GM19468 (cell line): ENCODE data around the gene TOR3A.
A peak's percentile ranks its signal among the peaks of the same experiment; 100 is the strongest.
"Not testable (repeated sequence)": the region's sequence is repeated elsewhere in the genome, so short reads cannot be mapped to it uniquely, and the experiment has no call there.

Experiments
- ATAC-seq: cut with Tn5 transposase; IDR thresholded peaks from one replicate; pipeline ENCODE4 v1.9.1; 2021; ENCODE audit warnings: mild to moderate bottlenecking, moderate library complexity, moderate number of reproducible peaks; ENCODE audit not compliant: unreplicated experiment; ENCODE audit errors: extremely low read depth

The TOR3A gene

DNA sequence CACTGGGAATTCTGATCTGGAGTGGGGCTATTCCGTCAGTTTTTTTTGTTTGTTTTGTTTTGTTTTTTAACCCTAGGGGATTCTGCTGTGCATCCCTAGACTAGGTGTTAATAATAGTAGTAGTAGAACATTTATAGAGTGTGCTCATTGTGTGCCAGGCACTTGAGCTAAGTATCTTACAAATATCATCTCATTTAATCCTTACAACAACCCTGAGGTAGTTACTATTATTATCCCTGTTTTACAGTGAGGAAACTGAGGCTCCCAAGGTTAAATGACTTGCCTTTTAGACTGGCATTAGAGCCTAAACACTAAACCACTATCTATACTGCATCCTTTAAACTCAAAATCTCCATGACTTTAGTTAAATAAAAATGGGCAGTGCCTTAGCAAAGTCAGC is 22.1 kb downstream of the TOR3A start:
- ATAC-seq: no peak

DNA sequence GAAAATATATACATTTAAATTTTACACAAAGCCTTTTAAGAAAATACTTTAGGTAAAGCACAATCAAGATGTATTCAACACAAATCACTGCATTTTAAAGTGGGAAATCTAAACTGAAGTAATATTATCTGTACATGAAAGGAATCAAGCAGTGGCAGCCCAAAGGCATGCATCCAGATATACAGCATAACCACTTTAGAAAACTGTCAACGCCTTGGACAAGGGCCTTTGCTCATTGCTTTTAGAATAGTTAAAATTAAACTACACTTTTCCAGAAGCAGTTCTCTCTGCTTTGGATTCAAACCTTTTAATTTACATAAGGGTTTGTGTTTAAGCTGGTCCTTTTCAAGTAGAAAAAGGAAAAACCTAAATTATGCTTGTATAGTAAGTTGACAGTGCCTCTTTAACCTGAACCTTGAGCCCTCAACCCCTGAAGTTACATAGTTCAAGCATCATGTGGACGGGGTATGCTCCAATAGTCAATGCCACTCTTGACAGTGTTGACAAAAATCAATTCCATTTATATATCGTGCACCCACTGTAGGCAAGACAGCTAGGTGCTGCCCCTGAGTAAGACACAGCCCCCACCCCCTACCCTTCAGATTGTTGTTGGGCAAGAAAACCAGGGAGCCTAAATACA is 22.9 kb downstream of the TOR3A start:
- ATAC-seq: no peak

- ATAC-seq: no peak
These were observed 23.5 kb downstream of the TOR3A start for GRCh38 chr1:179105393-179105792.

DNA sequence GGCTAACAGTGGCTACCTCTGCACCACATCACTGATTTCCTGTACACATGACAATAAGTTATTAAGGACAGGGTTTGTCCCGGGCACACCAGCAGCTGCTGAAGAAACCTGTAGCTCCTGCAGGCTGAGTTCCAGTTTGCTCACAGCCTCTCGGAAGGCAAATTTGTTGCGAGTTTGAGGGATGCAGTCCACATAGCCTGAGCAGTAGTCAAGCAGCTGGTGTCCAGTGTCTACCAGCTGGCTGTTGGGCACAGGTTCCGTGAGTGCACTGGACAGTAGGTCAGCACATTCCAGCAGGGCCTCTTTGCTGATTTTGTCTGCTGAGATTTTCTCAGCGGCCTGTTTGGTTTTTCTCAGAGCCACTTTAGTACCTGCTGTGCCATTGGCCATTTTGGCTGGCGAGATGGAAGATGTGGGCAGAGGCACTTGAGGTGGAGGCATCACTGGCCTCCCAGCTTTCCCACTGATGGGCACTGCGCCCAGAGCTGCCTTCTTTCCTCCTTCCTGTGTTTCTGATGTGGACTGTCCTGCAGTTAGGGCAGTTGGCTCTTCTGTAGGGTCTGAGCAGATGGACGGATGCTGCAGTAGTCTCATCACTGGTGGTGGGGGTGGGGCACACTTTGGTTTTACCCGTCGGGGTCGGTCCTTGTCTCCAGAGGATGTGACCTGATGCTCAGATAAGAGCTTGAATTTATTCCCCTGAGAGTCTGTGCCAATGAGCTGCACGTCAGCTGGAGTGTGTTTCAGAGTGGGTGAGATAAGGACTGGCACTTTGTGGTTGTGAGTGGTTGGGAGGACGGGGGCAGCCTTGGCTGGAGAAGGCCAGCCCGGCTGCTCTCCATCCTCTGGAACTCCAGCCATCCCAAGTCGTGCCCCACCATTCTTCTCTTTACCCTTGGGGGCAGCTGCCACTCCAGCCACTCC is 26.1 kb downstream of the TOR3A start:
- no peak for ATAC-seq

DNA sequence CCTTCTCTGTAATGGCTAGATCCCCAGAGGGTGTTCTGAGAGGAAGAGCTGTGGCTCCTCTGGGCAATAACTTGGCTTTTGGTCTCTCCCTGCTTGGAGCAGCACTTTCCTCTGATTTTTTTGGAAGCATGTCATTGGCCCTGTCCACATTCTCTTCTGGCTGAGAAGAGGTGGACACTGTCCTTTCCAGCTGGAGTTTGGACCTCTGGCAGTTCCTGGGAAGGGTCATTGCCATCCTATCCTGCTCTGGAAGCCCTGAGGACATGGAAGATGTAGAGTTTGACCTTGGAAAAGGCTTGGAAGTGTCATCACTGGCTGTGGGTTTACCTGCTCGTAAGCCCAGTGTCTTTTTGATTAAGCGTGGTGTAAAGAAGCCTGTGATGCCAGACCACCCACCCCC is 26.8 kb downstream of the TOR3A start:
- ATAC-seq: no peak

- ATAC-seq: no peak
These were observed 33.3 kb downstream of the TOR3A start for GRCh38 chr1:179115181-179115580.

GRCh38 chr1:179119513-179119912 is 37.6 kb downstream of the TOR3A start:
- no peak for ATAC-seq

- no peak for ATAC-seq
These were observed 38.9 kb downstream of the TOR3A start for GRCh38 chr1:179120736-179121135.

DNA sequence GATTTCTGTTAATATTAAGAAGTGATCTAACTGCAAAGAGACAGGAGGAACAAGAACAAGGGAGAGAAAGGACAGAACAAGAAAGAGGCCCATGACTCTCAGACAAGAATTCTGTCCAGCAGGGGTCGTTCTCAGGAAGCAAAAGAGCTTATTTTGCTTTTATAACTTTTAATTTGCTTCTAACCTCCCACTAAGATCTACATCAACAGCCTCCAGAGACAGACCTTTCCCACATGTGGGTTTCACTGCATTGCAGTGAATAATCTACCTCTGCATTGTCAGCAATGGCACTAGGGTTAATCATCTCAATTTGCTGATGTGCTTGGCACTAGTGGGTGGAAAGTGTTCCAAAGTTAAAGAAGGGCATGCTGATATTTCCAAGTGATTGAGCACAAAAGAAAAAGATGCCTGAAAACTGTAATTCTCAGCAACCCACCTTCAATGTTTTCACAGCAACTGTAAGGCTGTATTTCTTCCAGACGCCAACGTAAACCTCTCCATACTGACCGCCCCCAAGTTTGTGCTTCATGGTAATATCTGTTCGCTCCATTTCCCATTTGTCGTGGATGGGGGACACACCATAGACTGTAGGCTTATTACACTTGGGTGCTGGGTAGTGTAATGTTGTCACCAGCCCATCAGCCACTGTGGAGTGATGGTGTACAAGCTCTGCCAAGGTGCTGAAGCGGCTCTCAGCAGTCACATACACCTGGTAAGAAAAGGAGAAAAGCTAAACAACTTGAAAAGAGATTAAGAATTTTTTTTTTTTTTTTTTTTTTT is 39.5 kb downstream of the TOR3A start:
- no peak for ATAC-seq

- ATAC-seq: no peak
These were observed 43.0 kb downstream of the TOR3A start for GRCh38 chr1:179124873-179125272.

DNA sequence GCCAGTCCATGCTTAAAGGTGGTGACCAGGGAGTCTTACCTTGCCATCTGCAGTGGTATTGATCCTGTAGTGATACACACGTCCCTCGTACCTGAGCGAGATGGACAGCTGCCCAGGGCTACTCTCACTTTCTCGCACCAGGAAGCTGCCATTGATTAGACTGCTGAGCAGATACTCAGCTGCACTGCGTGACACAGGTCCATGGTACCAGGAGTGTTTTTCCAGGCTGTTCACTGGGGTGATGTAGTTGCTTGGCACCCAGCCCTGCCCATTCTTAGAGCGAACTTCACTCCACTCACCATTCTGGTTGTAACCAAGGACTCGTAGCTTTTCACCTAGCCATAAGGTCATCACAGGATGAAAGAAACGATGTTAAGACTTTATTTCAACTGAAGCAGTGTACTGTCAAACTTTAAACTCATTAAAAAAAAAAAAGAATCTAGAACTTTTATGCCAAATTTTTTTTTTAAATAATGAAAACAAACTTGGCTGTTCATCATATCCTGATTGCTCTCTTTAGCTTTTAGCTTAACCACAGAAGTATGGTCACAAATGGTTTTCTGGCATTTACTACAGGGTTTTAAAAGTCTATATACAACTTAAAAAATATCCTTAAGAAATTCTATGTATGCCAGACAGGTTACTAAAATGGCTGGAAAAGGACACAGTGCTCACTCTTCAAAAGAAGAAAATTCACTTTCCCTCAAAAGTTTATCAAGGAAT is 44.6 kb downstream of the TOR3A start:
- ATAC-seq: no peak

DNA sequence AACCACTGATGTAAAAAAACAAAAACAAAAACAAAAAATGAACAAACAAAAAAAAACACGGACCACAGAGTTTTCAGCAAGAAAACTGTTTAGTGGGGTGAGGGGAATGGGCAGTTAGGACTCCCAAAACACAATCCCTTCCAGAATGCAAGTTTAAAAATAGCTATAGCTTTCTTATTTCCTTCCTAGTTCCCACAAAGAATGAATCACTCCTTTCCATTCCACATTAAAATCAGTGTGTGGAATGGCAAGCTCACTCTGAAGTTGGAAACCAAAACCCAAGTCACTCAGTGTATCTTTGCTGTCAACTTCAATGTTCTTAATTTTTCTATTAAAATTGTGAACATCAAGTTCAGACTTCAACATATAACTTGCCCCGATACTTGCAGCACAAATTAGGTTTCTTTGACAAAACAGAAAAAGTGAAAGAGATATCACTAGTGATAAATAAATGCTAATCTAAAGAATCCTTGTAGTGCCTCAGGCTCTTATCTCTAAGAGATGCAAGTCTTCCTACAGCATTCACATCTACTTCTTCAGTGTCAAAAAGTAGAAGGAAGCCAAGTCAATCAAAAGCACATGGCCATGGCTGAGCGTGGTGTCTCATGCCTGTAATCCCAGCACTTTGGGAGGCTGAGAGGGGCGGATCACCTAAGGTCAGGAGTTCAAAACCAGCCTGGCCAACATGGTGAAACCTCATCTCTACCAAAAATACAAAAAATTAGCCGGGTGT is 45.5 kb downstream of the TOR3A start:
- ATAC-seq: no peak

DNA sequence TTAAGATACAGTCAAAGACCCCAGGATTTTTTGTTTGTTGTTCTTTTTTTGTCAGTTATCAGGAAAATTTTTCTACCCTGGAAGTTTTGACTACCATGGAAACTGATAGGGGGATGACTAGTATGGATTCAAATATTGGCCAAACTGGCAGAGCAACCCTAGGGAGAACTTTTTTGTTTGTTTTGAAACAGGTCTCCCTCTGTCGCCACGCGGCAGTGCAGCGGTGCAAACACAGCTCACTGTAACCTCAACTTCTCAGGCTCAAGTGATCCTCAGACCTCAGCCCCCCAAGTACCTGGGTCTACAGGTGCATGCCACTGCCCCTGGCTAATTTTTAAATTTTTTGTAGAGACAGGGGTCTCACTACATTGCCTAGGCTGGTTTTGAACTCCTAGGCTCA is 46.6 kb downstream of the TOR3A start:
- ATAC-seq: no peak

GRCh38 chr1:179129702-179130473 is 48.0 kb downstream of the TOR3A start:
- ATAC-seq: peak; percentile 97

DNA sequence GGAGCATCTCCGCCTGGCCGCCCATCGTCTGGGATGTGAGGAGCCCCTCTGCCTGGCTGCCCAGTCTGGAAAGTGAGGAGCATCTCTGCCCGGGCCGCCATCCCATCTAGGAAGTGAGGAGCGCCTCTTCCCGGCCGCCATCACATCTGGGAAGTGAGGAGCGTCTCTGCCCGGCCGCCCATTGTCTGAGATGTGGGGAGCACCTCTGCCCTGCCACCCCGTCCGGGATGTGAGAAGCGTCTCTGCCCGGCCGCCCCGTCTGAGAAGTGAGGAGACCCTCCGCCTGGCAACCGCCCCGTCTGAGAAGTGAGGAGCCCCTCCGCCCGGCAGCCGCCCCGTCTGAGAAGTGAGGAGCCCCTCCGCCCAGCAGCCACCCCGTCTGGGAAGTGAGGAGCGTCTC is 53.3 kb downstream of the TOR3A start:
- not testable (repeated sequence) for ATAC-seq

DNA sequence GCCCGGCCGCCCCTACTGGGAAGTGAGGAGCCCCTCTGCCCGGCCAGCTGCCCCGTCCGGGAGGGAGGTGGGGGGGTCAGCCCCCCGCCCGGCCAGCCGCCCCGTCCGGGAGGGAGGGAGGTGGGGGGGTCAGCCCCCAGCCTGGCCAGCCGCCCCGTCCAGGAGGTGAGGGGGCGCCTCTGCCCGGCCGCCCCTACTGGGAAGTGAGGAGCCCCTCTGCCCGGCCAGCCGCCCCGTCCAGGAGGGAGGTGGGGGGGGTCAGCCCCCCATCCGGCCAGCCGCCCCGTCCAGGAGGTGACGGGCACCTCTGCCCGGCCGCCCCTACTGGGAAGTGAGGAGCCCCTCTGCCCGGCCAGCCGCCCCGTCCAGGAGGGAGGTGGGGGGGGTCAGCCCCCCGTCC is 53.8 kb downstream of the TOR3A start:
- not testable (repeated sequence) for ATAC-seq

DNA sequence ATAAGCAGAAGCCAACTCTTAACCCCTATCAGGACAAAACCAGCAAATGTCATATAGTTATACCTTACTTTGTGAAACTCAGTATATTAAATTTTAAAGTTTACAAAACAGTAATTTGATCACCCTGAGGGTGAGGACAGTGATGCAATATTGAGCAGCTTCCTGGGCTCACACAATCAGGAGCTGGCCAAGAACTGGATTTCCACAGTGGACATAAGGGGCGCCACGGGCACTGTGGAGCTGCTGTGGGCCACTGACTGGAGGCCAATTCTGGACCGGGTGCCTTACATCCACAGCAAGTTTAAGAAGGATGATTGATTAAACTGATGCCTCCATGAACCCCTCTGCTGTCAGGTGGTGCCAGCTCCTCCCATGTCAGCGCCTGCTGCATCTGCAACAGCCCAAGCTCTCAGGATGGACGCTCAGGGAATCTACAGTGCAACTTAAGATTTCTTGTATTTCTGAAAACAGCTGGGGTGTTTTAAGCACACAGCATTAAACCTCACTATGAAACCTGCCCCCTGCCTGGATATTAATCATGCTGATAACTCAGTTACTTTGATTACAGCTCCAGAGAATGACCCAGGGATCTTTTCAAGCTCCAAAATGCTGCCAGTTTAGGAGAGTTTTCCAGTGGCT is 55.9 kb downstream of the TOR3A start:
- ATAC-seq: no peak

GRCh38 chr1:179138755-179139154 is 56.9 kb downstream of the TOR3A start:
- ATAC-seq: not testable (repeated sequence)
